Stomach (tissue), 9 donors: ENCODE measurements around the gene ATF7IP2. TPM values are rescaled to one million over a fixed set of nuclear protein-coding genes. Genes with fewer than 3 reads are reported as not detected.
"Not testable (repeated sequence)": the region's sequence is repeated elsewhere in the genome, so short reads cannot be mapped to it uniquely, and the experiment has no call there.

Experiments
- DNase-seq, 2 donors: peaks; one replicate each; pipeline versions ENCODE4 v3.0.0 to v3.0.0-alpha.2; 2013 to 2019
- H3K27ac ChIP-seq, 5 donors: fragments of 200-600 bp in 4 of 5; sonication (generic) in 4 of 5; one replicate each; pipeline ENCODE4 v1.5.1; 2013 to 2019; ENCODE audit warnings: mild to moderate bottlenecking in 1 of 5, moderate library complexity in 1 of 5
- H3K27me3 ChIP-seq, 3 donors: fragments of 200-600 bp; sonication (generic); one replicate each; pipeline ENCODE4 v1.5.1; 2017 to 2019; ENCODE audit warnings: mixed run types in 1 of 3
- H3K36me3 ChIP-seq, 4 donors: fragments of 200-600 bp; sonication (generic); 1 replicate in 3 of 4; 2 replicates in 1 of 4; pipeline ENCODE4 v1.5.1; 2016 to 2019
- H3K4me1 ChIP-seq, 4 donors: fragments of 200-600 bp; sonication (generic); one replicate each; pipeline ENCODE4 v1.5.1; 2016 to 2019
- H3K4me3 ChIP-seq, 4 donors: fragments of 200-600 bp; sonication (generic) in 3 of 4; one replicate each; pipeline ENCODE4 v1.5.1; 2016 to 2019; ENCODE audit warnings: mild to moderate bottlenecking in 1 of 4
- H3K9me3 ChIP-seq, 4 donors: fragments of 200-600 bp; sonication (generic); one replicate each; pipeline ENCODE4 v1.5.1; 2016 to 2019
- CTCF ChIP-seq, 7 experiments: fragments of 450-650 bp in 4 of 7; fragments of 200-600 bp in 3 of 7; sonication (generic) in 3 of 7; IDR thresholded peaks; one replicate each; pipeline ENCODE4 v1.5.1; 2016 to 2019; ENCODE audit warnings: antibody characterized with exemption in 7 of 7, control low read depth in 2 of 7, mild to moderate bottlenecking in 1 of 7
- EP300 ChIP-seq: sonication (generic); formaldehyde crosslinking; IDR thresholded peaks from one replicate; pipeline ENCODE4 v1.6.1; 2017; ENCODE audit warnings: antibody characterized with exemption
- POLR2A ChIP-seq, 4 donors: fragments of 450-650 bp; IDR thresholded peaks; one replicate each; pipeline ENCODE4 v1.6.1; 2016; ENCODE audit warnings: antibody characterized with exemption in 4 of 4, control low read depth in 2 of 4, mild to moderate bottlenecking in 1 of 4, moderate library complexity in 1 of 4
- POLR2AphosphoS5 ChIP-seq, 3 donors: sonication (generic); formaldehyde crosslinking; IDR thresholded peaks; one replicate each; pipeline ENCODE4 v1.6.1; 2016; ENCODE audit warnings: antibody characterized with exemption in 3 of 3
- WGBS, 5 donors: extraction: QIAGEN DNeasy Blood & Tissue Kit in 3 of 5; methylation state at CpG; one replicate each; pipeline versions ENCODE4 v1.1.5 to v1.1.7; 2013 to 2018; 5-methylcytosine and 5-hydroxymethylcytosine counted together
- intact Hi-C: fragments of 100-400 bp; cut with DNase I; formaldehyde crosslinking; loops from one replicate; pipeline ENCODE4 v1.15.1; 2023; ENCODE audit warnings: low total_unique reads
- polyA plus RNA-seq, 3 donors: library from polyadenylated mRNA; stranded (reverse); fragments of 200-250 nt; gene quantifications; one replicate each; pipeline ENCODE4 v1.2.3, GENCODE V29; 2013
- total RNA-seq, 5 donors: library from RNA; depleted of rRNA; stranded (reverse); fragments of >200 nt; gene quantifications; one replicate each; pipeline versions ENCODE4 v1.1.0 to v1.2.3, GENCODE V29; 2014 to 2016
- donor health status: healthy with polysubstance abuse.
- donor health status: Bipolar disorder and iron deficiency.
- donor health status: healthy.

Gene ATF7IP2
- total and polyA plus RNA-seq, 8 donors = 4.5 to 59.7 (median 30.3) TPM

- TF ChIP-seq POLR2A (IDR thresholded peaks at IDR 0.05) = no peak
- no peak for TF ChIP-seq EP300
- TF ChIP-seq POLR2AphosphoS5 (IDR thresholded peaks at IDR 0.05) = no peak
- TF ChIP-seq CTCF (IDR thresholded peaks at IDR 0.05) = no peak
- Histone ChIP-seq H3K27me3 (no peaks in the 10 kb centered on the region), H3K4me1 (no peaks in the 10 kb centered on the region), H3K36me3 (peaks cover 4 to 18% (median 15%) of the 10 kb centered on the region in 4 donors), H3K4me3 (no peak overlapping the region), H3K9me3 (no peaks in the 10 kb centered on the region), H3K27ac (no peak overlapping the region)
- intact Hi-C loops = no loop called here
- WGBS, 5 donors = 75 to 94% (median 88%) methylated on average over 3 of the region's 3 CpGs
- no peak for DNase-seq
Measured at GRCh38 chr16:10428433-10429168, 42.7 kb downstream of the ATF7IP2 start.

GRCh38 chr16:10429299-10429969, 43.6 kb downstream of the ATF7IP2 start:
- WGBS, 5 donors = 92 to 98% (median 97%) methylated on average over 12 of the region's 12 CpGs
- H3K27me3 ChIP-seq, H3K4me1 ChIP-seq, intact Hi-C loops, DNase-seq, H3K27ac ChIP-seq, H3K9me3 ChIP-seq, H3K4me3 ChIP-seq: not testable (repeated sequence)
- H3K36me3 ChIP-seq = peaks cover 4 to 27% (median 23%) of the 10 kb centered on the region in 4 donors

- H3K36me3 ChIP-seq = peaks cover 5 to 86% (median 74%) of the 10 kb centered on the region in 4 donors
Measured at GRCh38 chr16:10441726-10442125, 55.9 kb downstream of the ATF7IP2 start.

DNA sequence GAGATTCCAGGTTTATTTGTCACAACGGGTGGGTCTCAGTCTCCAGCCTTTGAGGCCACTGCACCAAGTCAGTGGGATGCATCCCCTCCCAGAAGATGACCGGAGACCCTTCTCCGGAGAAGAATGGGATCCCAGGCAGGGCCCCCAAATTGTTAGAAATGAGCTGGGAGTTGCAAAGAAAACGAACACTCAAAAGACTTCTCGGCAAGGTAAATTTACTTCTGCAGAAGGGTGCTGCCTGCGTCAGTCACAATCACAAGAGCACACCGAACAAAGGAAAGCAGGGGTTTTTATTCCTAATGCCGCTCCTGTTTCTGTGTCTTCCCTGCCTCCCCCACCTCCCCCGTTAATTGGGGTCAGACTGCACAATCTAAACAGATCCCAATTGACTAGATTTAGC, 61.4 kb downstream of the ATF7IP2 start:
- no peak for TF ChIP-seq CTCF (IDR thresholded peaks at IDR 0.05)
- no peak for TF ChIP-seq EP300
- no peak for TF ChIP-seq POLR2AphosphoS5 (IDR thresholded peaks at IDR 0.05)
- TF ChIP-seq POLR2A (IDR thresholded peaks at IDR 0.05) = no peak
- 96 to 99% (median 98%) methylated on average over 9 of the region's 9 CpGs for WGBS, 5 donors
- no peak overlapping the region for H3K4me3 ChIP-seq
- intact Hi-C loops = no loop called here
- no peaks in the 10 kb centered on the region for H3K27me3 ChIP-seq
- no peak overlapping the region for H3K27ac ChIP-seq
- no peaks in the 10 kb centered on the region for H3K4me1 ChIP-seq
- H3K9me3 ChIP-seq = peaks cover 9 to 87% (median 64%) of the 10 kb centered on the region in 4 donors
- H3K36me3 ChIP-seq = peaks cover 11 to 100% (median 66%) of the 10 kb centered on the region in 4 donors
- no peak for DNase-seq

More at GRCh38 chr16:10441726-10442125, 55.9 kb downstream of the ATF7IP2 start:
- Histone ChIP-seq H3K27me3 (no peaks in the 10 kb centered on the region), H3K4me3 (no peak overlapping the region), H3K9me3 (peaks cover 20 to 69% (median 54%) of the 10 kb centered on the region in 4 donors), H3K4me1 (no peaks in the 10 kb centered on the region), H3K27ac (no peak overlapping the region)
- 87 to 96% (median 92%) methylated on average over 3 of the region's 3 CpGs for WGBS, 5 donors
- intact Hi-C loops = no loop called here
- no peak for DNase-seq
- no peak for TF ChIP-seq POLR2AphosphoS5 (IDR thresholded peaks at IDR 0.05)
- no peak for TF ChIP-seq POLR2A (IDR thresholded peaks at IDR 0.05)
- TF ChIP-seq CTCF (IDR thresholded peaks at IDR 0.05) = no peak
- TF ChIP-seq EP300 = no peak

DNA sequence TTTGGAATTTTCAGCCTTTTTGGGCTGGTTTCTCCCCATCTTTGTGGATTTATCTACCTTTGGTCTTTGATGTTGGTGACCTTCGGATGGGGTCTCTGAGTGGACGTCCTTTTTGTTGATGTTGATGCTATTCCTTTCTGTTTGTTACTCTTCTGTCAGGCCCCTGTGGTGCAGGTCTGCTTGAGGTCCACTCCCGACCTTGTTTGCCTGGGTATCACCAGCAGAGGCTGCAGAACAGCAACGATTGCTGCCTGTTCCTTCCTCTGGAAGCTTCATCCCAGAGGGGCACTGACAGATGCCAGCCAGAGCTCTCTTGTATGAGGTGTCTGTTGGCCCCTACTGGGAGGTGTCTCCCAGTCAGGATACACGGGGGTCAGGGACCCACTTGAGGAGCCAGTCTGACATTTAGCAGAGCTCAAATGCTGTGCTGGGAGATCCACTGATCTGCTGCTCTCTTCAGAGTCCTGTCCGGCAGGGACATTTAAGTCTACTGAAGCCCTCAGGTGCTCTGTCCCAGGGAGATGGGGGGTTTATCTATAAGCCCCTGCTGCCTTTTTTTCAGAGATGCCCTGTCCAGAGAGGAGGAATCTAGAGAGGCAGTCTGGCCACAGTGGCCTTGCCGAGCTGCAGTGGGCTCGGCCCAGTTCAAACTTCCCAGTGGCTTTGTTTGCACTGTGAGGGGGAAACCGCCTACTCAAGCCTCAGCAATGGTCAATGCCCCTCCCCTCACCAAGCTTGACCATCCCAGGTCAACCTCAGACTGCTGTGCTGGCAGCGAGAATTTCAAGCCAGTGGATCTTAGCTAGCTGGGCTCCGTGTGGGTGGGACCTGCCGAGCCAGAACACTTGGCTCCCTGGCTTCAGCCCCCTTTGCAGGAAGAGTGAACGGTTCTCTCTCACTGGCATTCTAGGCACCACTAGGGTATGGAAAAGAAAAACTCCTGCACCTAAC, 66.6 kb downstream of the ATF7IP2 start:
- WGBS, 5 donors = 88 to 95% (median 91%) methylated on average over 11 to 13 of the region's 13 CpGs

More for the DNA sequence above, 66.6 kb downstream of the ATF7IP2 start:
- H3K4me3 ChIP-seq, H3K4me1 ChIP-seq, H3K27ac ChIP-seq, intact Hi-C loops, DNase-seq, H3K27me3 ChIP-seq: not testable (repeated sequence)
- H3K36me3 ChIP-seq = peaks cover 4 to 73% (median 42%) of the 10 kb centered on the region in 4 donors
- peaks cover 2 to 37% (median 24%) of the 10 kb centered on the region in 4 donors for H3K9me3 ChIP-seq
